Peyer's patch (tissue), 4 donors: Measurements from ENCODE around the gene LIPM.

Experiments
- POLR2A ChIP-seq, 2 donors: fragments of 450-650 bp; IDR thresholded peaks; one replicate each; pipeline ENCODE4 v1.5.1; 2017; ENCODE audit warnings: antibody characterized with exemption in 2 of 2, mild to moderate bottlenecking in 2 of 2, moderate library complexity in 2 of 2
- TF ChIP-seq, protein P1 (sequence below), 6 experiments: fragments of 450-650 bp in 4 of 6; fragments of 200-600 bp in 2 of 6; sonication (generic) in 1 of 6; IDR thresholded peaks; one replicate each; pipeline ENCODE4 v1.5.1; 2017 to 2019; ENCODE audit warnings: antibody characterized with exemption in 6 of 6, mild to moderate bottlenecking in 3 of 6, moderate library complexity in 1 of 6

GRCh38 chr10:88843171-88843570 lies 40.6 kb downstream of the LIPM start:
- TF ChIP-seq POLR2A (IDR thresholded peaks at IDR 0.05) = no peak
- TF ChIP-seq, protein P1, sequence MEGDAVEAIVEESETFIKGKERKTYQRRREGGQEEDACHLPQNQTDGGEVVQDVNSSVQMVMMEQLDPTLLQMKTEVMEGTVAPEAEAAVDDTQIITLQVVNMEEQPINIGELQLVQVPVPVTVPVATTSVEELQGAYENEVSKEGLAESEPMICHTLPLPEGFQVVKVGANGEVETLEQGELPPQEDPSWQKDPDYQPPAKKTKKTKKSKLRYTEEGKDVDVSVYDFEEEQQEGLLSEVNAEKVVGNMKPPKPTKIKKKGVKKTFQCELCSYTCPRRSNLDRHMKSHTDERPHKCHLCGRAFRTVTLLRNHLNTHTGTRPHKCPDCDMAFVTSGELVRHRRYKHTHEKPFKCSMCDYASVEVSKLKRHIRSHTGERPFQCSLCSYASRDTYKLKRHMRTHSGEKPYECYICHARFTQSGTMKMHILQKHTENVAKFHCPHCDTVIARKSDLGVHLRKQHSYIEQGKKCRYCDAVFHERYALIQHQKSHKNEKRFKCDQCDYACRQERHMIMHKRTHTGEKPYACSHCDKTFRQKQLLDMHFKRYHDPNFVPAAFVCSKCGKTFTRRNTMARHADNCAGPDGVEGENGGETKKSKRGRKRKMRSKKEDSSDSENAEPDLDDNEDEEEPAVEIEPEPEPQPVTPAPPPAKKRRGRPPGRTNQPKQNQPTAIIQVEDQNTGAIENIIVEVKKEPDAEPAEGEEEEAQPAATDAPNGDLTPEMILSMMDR (IDR thresholded peaks at IDR 0.05) = no peak
